ENCODE measurements around the gene BLOC1S1. TPM values are rescaled to one million over a fixed set of nuclear protein-coding genes. Genes with fewer than 3 reads are reported as not detected.
A peak's percentile ranks its signal among the peaks of the same experiment; 100 is the strongest.

Gene BLOC1S1
- total RNA-seq, 6 donors from 2014 or later, result 34.6 to 255 (median 139) TPM

GRCh38 chr12:55720071-55720564 is 4.3 kb downstream of the BLOC1S1 start, which contains the start of gene RDH5:
Gene RDH5, plus strand, starts transcription at chr12:55720393. Its CDS starts 792 bp downstream, at chr12:55721185.
- Histone ChIP-seq H3K9me3 (no peaks in the 10 kb centered on the region), H3K36me3 (peaks cover 5 to 30% (median 21%) of the 10 kb centered on the region in 4 donors), H3K4me1 (peaks cover 36 to 76% (median 44%) of the 10 kb centered on the region in 4 donors), H3K4me3 (no peak within 1 kb of the TSS), H3K27ac (peak within 1 kb of the TSS; percentile 26 to 97 (median 47)), H3K27me3 (no peaks in the 10 kb centered on the region)
- ATAC-seq (ENCODE audit: low FRiP score in 2 of 2), result peak in 1 of 2 donors; percentile 63
- DNase-seq, result no peak
- TF ChIP-seq POLR2AphosphoS5 (IDR thresholded peaks at IDR 0.05), result no peak
- no peak for TF ChIP-seq EP300 (IDR thresholded peaks at IDR 0.05)
- TF ChIP-seq CTCF (IDR thresholded peaks at IDR 0.05), result no peak
- no peak for TF ChIP-seq POLR2A (IDR thresholded peaks at IDR 0.05)
- WGBS, 2 donors, result 74 to 82% methylated on average over 5 to 6 of the region's 6 CpGs

GRCh38 chr12:55720894-55721444 is 5.1 kb downstream of the BLOC1S1 start:
- H3K4me3 ChIP-seq, result no peak overlapping the region
- ATAC-seq (ENCODE audit: low FRiP score in 2 of 2) (peak; percentile 54 to 70), DNase-seq (peak; percentile 79 to 86)
- H3K4me1 ChIP-seq, result peaks cover 30 to 77% (median 38%) of the 10 kb centered on the region in 4 donors
- peaks cover 10 to 39% (median 29%) of the 10 kb centered on the region in 4 donors for H3K36me3 ChIP-seq
- H3K9me3 ChIP-seq, result no peaks in the 10 kb centered on the region
- TF ChIP-seq POLR2AphosphoS5 (IDR thresholded peaks at IDR 0.05), result peak in 1 of 2 donors; percentile 35
- no peak for TF ChIP-seq POLR2A (IDR thresholded peaks at IDR 0.05)
- peak in 5 of 6 experiments; percentile 46 to 59 (median 51) for TF ChIP-seq CTCF (IDR thresholded peaks at IDR 0.05)
- TF ChIP-seq EP300 (IDR thresholded peaks at IDR 0.05), result no peak
- WGBS, 2 donors, result 30 to 55% methylated on average over 5 to 9 of the region's 9 CpGs
- no peaks in the 10 kb centered on the region for H3K27me3 ChIP-seq
- peak overlapping the region; percentile 7 to 66 (median 42) for H3K27ac ChIP-seq

GRCh38 chr12:55721601-55722213 is 5.9 kb downstream of the BLOC1S1 start:
- TF ChIP-seq POLR2A (IDR thresholded peaks at IDR 0.05) (no peak), EP300 (IDR thresholded peaks at IDR 0.05) (no peak), POLR2AphosphoS5 (IDR thresholded peaks at IDR 0.05) (no peak), CTCF (IDR thresholded peaks at IDR 0.05) (no peak)
- 80 to 82% methylated on average over 9 to 13 of the region's 14 CpGs for WGBS, 2 donors
- Histone ChIP-seq H3K27ac (peak overlapping the region; percentile 7 to 66 (median 42)), H3K9me3 (no peaks in the 10 kb centered on the region), H3K4me3 (no peak overlapping the region), H3K36me3 (peaks cover 10 to 46% (median 36%) of the 10 kb centered on the region in 4 donors), H3K4me1 (peaks cover 31 to 80% (median 37%) of the 10 kb centered on the region in 4 donors), H3K27me3 (no peaks in the 10 kb centered on the region)
- ATAC-seq (ENCODE audit: low FRiP score in 2 of 2), result no peak
- DNase-seq, result no peak

GRCh38 chr12:55722948-55723347 is 7.1 kb downstream of the BLOC1S1 start:
- ATAC-seq (ENCODE audit: low FRiP score in 2 of 2) (no peak), DNase-seq (no peak)
- Histone ChIP-seq H3K27me3 (no peaks in the 10 kb centered on the region), H3K4me1 (peaks cover 30 to 80% (median 36%) of the 10 kb centered on the region in 4 donors), H3K4me3 (no peak overlapping the region), H3K36me3 (peaks cover 10 to 51% (median 42%) of the 10 kb centered on the region in 4 donors), H3K9me3 (no peaks in the 10 kb centered on the region), H3K27ac (no peak overlapping the region)
- 91 to 97% methylated on average over 8 of the region's 8 CpGs for WGBS, 2 donors
- TF ChIP-seq POLR2AphosphoS5 (IDR thresholded peaks at IDR 0.05), result no peak
- TF ChIP-seq CTCF (IDR thresholded peaks at IDR 0.05), result no peak
- no peak for TF ChIP-seq EP300 (IDR thresholded peaks at IDR 0.05)
- TF ChIP-seq POLR2A (IDR thresholded peaks at IDR 0.05), result no peak

Measured in upper lobe of left lung (tissue), 6 donors.